ENCODE data around the gene CEP85L. TPM values are rescaled to one million over a fixed set of nuclear protein-coding genes. Genes with fewer than 3 reads are reported as not detected.

Gene CEP85L
- total RNA-seq, 4 donors from 2014 or later = 5.3 to 10.5 (median 8.7) TPM

DNA sequence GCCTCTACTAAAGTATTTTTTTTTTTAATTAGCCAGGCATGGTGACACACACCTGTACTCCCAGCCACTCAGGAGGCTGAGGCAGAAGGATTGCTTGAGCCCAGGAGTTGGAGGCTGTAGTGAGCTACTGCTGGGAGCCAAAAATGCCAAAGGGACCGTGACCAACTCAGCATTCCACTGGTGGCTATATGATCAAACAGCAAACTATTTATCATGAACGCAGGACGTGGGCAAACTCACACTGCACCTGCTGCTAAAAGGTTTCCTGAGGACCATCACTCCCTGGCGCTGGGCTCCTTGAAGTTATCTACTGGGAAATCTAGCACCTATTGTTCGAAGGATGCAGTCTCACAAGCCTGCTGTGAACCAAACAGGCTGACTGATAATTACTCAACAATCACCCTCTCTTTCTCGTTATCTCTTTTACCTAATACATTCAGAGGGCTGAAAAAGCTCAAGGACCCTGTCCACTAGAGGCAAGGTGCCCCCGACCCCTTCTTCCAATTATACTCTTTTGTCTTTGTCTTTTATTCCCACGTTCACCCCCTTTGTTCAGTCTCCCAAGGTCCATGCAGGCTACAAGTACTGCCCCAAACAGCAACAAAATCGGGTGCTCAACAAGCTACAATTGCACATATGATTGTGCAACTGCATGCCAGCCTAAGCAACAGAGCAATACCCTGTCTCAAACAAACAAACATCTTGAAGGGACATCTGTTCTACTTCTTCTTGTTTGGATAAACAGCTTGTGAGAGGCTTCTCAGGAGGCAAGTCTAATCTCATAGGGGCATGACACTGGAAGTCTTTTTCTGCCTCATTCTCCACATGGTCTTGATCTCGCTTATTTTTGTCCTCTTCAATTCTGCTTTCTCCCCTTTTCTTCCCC lies 151.0 kb downstream of the CEP85L start:
- intact Hi-C loops (cut with DNase I; ENCODE audit: low total_unique reads) = no loop called here
- in situ Hi-C loops (cut with MboI; ENCODE audit: low pct_ligation_motif_present in 1 of 4, low pct_unique_long_range_greater_than_20kb in 1 of 4, low sequenced_read_pairs in 3 of 4) = loop anchor here in 2 of 4 donors (10.0 to 25.0 kb wide), 2 partner anchors 213 to 216 kb away; no protein-coding TSS in a partner anchor

DNA sequence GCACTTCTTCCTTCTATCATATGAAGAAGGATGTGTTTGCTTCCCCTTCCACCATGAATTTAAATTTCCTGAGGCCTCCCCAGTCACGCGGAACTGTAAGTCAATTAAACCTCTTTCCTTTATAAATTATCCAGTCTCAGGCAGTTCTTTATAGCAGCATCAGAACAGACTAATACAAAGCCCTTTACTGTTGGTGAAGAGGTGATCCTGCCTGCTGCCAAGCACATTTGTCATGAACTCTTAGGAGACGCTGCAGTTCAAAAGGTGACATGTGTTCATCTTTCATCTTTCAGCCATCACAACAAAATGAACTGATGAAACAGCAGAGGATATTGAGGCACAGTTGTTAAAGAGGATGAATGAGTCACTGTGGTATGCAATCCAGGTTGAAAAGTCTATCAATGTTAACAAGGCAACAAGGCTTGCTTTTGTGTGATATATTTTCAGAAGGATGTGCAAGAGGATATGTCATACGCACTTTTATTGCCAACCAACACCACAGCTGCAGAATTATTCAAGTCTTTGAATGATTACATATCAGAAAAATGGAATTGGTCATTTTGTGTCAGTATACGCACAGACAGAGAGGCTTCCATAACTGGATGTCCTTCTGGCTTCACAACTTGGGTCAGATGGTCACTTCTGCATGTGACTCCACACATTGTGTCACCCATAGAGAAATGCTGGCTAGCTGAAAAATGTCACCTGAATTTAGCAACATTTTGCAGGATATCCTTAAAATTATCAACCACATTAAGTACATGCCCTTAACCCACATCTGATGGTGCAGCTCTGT lies 155.7 kb downstream of the CEP85L start:
- Histone ChIP-seq H3K27me3 (no peaks in the 10 kb centered on the region), H3K27ac (no peak overlapping the region), H3K4me1 (no peaks in the 10 kb centered on the region), H3K9me3 (no peaks in the 10 kb centered on the region), H3K4me3 (no peak overlapping the region), H3K36me3 (peaks cover 0 to 5% (median 0%) of the 10 kb centered on the region in 4 donors)
- DNase-seq = no peak
- TF ChIP-seq POLR2A (IDR thresholded peaks at IDR 0.05) (no peak), POLR2AphosphoS5 (IDR thresholded peaks at IDR 0.05) (no peak), EP300 (IDR thresholded peaks at IDR 0.05; ENCODE audit: low read depth) (no peak)
- TF ChIP-seq, protein P1, sequence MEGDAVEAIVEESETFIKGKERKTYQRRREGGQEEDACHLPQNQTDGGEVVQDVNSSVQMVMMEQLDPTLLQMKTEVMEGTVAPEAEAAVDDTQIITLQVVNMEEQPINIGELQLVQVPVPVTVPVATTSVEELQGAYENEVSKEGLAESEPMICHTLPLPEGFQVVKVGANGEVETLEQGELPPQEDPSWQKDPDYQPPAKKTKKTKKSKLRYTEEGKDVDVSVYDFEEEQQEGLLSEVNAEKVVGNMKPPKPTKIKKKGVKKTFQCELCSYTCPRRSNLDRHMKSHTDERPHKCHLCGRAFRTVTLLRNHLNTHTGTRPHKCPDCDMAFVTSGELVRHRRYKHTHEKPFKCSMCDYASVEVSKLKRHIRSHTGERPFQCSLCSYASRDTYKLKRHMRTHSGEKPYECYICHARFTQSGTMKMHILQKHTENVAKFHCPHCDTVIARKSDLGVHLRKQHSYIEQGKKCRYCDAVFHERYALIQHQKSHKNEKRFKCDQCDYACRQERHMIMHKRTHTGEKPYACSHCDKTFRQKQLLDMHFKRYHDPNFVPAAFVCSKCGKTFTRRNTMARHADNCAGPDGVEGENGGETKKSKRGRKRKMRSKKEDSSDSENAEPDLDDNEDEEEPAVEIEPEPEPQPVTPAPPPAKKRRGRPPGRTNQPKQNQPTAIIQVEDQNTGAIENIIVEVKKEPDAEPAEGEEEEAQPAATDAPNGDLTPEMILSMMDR (IDR thresholded peaks at IDR 0.05) = no peak
- intact Hi-C loops (cut with DNase I; ENCODE audit: low total_unique reads) (no loop called here), in situ Hi-C loops (cut with MboI; ENCODE audit: low pct_ligation_motif_present in 1 of 4, low pct_unique_long_range_greater_than_20kb in 1 of 4, low sequenced_read_pairs in 3 of 4) (no loop called here)
- 96 to 97% methylated on average over 4 to 5 of the region's 5 CpGs for WGBS, 2 donors (ENCODE audit: low coverage in 1 of 2)

More for the DNA sequence above, 151.0 kb downstream of the CEP85L start:
- DNase-seq = no peak
- H3K9me3 ChIP-seq = no peaks in the 10 kb centered on the region
- H3K36me3 ChIP-seq = no peaks in the 10 kb centered on the region
- H3K4me3 ChIP-seq = no peak overlapping the region
- no peak overlapping the region for H3K27ac ChIP-seq
- no peaks in the 10 kb centered on the region for H3K27me3 ChIP-seq
- no peaks in the 10 kb centered on the region for H3K4me1 ChIP-seq
- WGBS, 2 donors (ENCODE audit: low coverage in 1 of 2) = 84 to 88% methylated on average over 4 to 10 of the region's 10 CpGs
- no peak for TF ChIP-seq EP300 (IDR thresholded peaks at IDR 0.05; ENCODE audit: low read depth)
- no peak for TF ChIP-seq POLR2AphosphoS5 (IDR thresholded peaks at IDR 0.05)
- no peak for TF ChIP-seq POLR2A (IDR thresholded peaks at IDR 0.05)
- TF ChIP-seq, protein P1 (IDR thresholded peaks at IDR 0.05) = no peak

DNA sequence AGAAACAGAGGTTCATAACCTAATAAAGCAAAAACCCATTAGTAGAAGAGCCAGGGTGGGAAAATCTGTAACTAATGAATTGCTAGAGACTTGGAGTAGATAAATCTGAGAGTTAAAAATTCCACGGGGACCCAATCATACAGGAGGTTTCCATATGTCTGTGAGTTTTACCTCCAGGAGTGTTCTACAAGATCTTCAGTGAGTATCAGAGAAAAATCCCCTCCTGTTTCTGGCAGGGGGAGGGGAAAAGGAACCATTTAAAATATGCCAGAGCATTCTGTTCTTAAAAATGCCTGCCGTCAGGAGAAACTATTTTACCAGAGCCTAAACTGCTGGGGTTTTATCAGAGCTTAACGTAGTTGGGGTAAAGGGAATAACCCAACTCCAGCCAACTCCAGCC lies 157.3 kb downstream of the CEP85L start:
- Histone ChIP-seq H3K4me1 (no peaks in the 10 kb centered on the region), H3K27ac (no peak overlapping the region), H3K4me3 (no peak overlapping the region), H3K27me3 (no peaks in the 10 kb centered on the region), H3K36me3 (peaks cover 0 to 5% (median 0%) of the 10 kb centered on the region in 4 donors), H3K9me3 (peaks cover 0 to 4% of the 10 kb centered on the region in 2 donors)
- no peak for DNase-seq
- intact Hi-C loops (cut with DNase I; ENCODE audit: low total_unique reads) (no loop called here), in situ Hi-C loops (cut with MboI; ENCODE audit: low pct_ligation_motif_present in 1 of 4, low pct_unique_long_range_greater_than_20kb in 1 of 4, low sequenced_read_pairs in 3 of 4) (no loop called here)
- TF ChIP-seq POLR2A (IDR thresholded peaks at IDR 0.05) (no peak), POLR2AphosphoS5 (IDR thresholded peaks at IDR 0.05) (no peak), EP300 (IDR thresholded peaks at IDR 0.05; ENCODE audit: low read depth) (no peak)
- TF ChIP-seq, protein P1 (IDR thresholded peaks at IDR 0.05) = no peak
- WGBS, 2 donors (ENCODE audit: low coverage in 1 of 2) = 76 to 82% methylated on average over 3 of the region's 3 CpGs

DNA sequence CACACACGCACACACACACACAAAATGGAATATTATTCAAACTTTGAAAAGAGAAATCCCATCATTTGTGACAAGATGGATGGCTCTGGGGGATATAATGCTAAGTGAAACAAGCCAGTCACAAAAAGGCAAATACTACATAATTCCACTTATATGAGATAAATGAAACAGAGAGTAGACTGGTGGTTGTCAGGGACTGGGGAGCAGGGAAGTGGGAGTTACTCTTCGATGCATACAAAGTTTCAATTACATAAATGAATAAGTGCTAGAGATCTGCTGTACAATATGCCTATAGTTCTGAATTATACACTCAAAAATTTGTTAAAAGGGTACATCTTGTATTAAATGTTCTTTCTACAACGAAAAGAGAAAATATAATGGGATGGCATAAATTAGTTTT lies 161.4 kb downstream of the CEP85L start:
- H3K27ac ChIP-seq = no peak overlapping the region
- H3K9me3 ChIP-seq = peaks cover 0 to 11% of the 10 kb centered on the region in 2 donors
- TF ChIP-seq POLR2AphosphoS5 (IDR thresholded peaks at IDR 0.05) (no peak), EP300 (IDR thresholded peaks at IDR 0.05; ENCODE audit: low read depth) (no peak), POLR2A (IDR thresholded peaks at IDR 0.05) (no peak)
- TF ChIP-seq, protein P1 (IDR thresholded peaks at IDR 0.05) = no peak
- in situ Hi-C loops (cut with MboI; ENCODE audit: low pct_ligation_motif_present in 1 of 4, low pct_unique_long_range_greater_than_20kb in 1 of 4, low sequenced_read_pairs in 3 of 4) (no loop called here), intact Hi-C loops (cut with DNase I; ENCODE audit: low total_unique reads) (no loop called here)
- H3K36me3 ChIP-seq = peaks cover 0 to 8% (median 3%) of the 10 kb centered on the region in 4 donors
- H3K4me1 ChIP-seq = no peaks in the 10 kb centered on the region
- 89% methylated on average over 3 of the region's 3 CpGs for WGBS, 2 donors (ENCODE audit: low coverage in 1 of 2)
- H3K27me3 ChIP-seq = no peaks in the 10 kb centered on the region
- H3K4me3 ChIP-seq = no peak overlapping the region
- no peak for DNase-seq

All from transverse colon (tissue), 4 donors.